MV-4-11 (cell line): ENCODE measurements around the gene EMX1.

ENCODE experiments used
- DNase-seq: peaks from one replicate; lab custom pipeline; 2025; lab: John Stamatoyannopoulos, UW

EMX1 gene

DNA sequence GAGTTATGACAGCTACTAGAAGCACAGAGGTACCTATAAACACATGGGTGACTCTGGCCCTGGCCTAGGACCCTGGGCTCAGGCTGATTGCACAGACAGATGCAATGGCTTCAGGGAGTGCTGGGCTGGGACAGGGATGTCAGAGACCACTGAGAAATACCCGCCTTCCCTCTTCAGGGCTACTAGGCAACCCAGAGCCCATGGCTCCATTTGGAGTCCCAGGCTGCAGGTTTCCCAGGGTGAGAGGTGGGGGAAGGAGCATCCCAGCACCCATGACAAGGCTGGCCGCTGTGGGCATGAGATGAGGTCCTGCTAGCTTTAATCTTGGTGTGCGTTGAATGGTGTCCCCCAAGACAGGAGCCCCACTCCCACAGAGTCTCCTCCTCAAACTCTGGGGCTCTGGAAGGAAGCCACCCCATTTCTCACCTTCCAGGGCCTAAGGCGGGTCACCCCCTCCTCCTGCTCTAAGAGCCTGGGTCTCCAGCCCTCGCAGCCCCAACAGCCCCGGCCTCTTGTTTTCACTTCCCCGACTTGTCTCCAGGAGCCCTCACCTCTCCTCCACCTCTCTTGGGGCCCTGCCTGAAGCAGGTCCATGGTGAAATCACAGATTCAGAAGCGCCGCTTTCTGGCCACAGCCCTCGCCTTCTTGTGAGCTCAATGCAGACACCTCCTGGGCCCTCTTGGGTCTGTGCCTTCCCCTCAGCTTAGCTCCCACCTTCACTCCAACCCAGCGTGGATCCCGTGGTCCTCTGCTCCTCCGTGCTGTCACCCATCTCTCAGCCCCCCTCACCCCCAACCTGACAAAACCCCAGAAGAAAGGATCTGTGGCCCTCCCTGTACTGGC, 41.4 kb downstream of the EMX1 start:
- no peak for DNase-seq

DNA sequence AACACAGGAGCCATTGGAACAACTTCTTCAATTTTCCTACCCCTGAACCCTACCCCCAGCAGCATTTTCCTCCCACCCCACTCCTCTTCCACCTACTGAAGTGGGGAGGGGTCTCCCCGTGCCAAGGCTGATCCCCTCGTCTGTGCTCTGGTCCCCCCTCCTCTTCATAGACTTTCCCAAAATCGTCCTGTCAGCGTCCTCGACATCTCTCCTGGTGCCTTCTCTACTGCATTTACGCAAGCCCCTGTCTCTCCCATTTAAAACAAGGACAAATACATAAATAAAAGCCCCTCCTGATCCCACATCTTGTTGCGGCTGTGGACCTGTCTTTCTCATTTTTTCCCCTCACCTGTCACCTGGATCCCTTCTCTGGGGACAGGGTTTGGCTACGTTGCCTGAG, 42.2 kb downstream of the EMX1 start:
- no peak for DNase-seq

DNA sequence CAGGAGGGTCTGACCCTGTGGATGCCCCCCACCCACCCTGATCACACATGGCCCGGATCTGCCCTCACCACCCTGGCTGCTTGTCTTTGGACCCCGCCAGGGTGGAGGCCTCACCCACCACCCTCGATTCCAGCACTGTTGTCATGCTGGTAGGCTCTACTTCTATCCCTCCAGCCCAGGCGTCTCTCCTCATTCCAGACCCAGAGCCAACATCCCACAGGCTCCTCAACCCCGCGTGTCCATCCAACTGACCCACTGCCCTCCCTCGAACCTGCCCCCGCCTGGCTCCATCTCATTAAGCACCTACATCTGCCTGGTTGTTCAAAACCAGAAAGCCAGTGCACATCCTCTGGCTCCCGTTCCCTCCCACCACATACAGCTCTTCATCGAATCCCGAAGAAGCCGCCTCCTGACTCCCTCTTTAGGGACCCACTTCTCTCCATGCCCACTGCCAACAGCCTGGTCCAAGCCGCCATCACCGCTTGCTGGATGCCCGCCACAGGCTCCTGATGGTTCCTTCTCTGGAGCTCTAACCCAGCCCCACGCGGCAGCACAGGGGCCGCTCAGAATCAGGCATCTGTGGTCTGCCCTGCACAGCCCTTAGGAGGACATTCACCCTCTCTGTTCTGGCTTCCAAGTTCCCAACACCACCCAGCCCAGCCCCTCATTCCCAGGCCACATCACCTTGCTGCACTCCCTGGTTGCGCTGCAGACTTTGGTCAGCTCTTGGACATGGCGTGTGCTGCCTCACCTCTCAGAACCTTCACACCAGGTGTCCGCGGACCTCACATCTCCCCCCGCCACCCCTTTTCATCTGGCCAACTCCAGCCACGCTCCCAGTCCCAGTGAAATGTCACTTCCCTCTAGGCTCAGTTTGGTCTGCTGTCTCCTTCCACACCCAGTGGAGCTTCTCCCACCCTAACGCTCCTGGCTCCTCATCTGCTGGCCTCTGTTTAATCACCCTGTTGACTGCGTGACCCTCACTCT, 43.0 kb downstream of the EMX1 start:
- no peak for DNase-seq

DNA sequence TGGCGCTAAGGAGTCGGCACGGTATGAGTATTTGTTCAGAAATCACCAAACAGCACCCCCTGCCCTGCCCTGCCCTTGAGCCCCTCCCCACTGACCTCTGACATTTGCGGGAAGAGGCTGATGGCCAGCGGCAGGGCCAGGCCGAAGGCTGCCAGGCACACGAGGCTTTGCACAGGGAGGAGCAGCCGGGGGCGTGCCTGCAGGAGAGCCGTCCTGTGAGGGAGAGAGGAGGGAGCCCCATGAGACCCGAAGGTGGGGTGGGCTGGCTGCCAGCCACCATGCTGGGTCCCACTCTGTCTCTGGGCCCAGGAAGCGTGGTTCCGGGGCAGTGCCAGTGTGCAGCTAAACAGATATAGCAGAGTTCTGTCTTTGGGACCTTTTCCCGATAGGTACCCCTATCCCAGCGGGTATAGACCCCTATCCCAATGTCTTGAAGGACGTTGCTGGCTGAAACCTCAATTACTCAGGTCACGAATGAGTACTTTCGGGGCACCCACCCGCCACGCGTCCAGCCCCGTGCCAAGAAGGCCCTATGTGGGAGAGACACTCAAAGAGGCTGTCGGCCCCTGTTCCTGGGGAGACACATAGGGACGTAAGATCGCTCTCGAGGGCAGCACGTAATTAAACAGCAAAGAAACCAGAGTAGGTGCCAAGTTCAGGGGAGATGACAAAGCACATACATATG, 43.9 kb downstream of the EMX1 start:
- no peak for DNase-seq

DNA sequence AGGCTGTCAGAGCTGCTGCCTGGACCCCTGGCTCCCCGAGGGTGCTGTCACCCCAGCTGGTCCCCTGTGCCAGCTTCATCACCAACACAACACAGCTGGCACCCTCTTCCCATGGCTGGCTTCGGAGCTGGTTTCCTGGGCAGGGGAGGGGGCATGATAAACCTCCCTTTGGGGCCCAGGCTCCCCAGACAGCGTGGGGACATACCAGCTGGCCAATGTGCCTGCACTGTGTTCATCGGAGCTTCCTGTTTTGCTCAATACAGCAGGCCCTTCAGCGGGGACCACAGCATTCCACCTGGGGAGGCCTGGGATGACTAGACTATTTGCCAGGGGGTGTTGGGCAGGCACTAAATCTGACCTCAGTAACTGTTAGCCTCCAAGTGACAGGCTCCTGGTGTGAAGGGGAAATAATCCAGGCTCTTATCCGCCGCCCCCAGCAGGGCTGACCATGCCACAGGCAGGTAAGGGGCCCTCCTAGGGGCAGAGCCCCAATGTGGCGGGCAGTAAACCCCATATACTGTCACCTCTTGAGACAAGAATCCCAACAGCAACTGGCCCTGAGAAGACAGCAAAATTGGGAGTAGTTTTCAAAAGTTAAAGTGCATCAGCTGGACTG, 44.6 kb downstream of the EMX1 start:
- peak; percentile 38 for DNase-seq

DNA sequence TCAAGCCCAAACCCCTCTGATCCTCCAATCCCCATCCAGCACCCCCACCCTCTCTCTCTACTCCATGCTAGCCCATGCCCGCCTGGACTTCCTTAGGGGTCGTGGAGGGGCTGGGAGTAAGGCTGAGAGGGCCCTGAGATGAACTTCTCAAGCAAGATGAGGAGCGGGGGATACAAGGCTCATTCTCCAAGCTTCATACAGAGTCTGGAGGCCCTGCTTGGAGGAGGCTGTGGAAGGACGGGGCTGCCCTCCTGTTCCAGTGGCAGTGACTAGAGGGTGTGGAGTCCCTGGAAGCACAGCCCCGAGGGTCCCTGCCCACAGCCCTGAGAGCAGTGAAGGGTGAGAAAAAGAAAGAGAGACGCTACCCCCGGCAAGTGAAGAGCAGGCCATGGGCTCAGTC, 45.6 kb downstream of the EMX1 start:
- DNase-seq = no peak

DNA sequence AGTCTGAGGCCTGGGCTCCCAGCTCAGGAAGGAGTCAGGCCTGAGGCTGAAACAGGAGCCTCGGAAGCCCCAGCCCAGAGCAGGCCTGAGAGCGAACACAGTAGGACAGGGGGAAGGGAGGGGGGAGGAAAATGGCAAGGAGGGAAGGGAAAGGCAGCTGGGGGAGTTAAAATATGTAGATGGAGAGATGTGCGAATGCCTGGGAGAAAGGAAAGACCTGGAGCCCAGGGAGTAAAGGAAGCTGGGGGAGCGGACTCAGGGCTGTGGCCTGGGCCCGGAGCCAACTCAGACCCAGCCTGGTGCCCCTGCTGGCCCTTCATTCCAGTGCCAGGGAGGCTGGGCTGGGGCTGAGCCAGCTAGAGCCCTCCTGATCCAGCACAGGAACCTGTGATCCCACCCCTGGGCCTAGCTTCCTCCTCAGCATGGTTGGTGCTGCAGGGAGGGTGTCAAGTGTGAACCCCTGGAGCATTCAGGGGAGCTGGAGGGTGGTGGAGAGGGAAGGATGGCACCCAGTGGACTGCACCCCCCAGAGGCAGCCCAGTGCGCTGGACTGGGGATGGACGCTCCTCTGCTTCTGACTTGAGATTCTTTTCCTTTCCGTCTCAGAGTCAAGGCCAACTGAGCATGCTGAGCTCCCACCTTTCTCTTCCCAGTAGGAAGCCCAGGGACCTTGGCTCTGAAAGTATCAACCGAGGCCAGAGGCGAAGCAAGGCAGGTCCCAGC, 46.3 kb downstream of the EMX1 start:
- no peak for DNase-seq

DNA sequence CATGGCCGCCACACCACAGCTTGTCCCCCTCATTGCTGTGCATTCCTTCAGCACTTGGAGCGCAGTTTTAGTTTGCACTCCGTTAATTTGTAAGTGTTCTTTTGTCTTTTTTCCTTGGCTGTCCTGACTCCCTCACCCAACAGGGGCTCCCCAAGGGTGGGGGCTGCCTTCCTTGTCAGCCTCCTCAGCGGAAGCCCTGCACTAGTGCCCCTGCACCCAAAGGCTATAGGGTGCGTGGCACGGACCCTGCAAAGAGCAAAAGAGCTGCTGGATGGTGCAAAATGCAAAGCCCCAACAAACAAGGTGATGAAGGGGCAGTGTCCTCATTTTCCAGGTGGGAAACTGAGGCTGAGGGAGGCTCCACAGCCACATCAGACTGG, 46.8 kb downstream of the EMX1 start:
- DNase-seq = no peak

DNA sequence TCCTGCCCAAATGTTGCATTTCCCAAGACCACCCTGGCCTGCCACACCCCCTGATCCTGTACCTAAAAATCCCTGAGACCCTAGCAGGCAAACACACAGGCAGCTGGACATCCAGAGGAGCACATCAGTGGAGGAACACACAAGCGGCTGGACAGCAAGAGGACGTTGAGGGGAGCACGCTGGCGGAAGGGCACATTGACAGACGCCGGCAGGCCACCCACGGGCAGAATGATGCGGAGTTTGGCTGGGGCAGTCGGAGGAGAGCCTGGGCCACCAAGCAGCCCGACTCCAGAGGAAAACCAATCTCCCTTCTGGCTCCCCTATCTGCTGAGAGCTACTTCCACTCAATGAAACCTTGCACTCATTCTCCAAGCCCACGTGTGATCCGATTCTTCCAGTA, 47.7 kb downstream of the EMX1 start:
- no peak for DNase-seq

DNA sequence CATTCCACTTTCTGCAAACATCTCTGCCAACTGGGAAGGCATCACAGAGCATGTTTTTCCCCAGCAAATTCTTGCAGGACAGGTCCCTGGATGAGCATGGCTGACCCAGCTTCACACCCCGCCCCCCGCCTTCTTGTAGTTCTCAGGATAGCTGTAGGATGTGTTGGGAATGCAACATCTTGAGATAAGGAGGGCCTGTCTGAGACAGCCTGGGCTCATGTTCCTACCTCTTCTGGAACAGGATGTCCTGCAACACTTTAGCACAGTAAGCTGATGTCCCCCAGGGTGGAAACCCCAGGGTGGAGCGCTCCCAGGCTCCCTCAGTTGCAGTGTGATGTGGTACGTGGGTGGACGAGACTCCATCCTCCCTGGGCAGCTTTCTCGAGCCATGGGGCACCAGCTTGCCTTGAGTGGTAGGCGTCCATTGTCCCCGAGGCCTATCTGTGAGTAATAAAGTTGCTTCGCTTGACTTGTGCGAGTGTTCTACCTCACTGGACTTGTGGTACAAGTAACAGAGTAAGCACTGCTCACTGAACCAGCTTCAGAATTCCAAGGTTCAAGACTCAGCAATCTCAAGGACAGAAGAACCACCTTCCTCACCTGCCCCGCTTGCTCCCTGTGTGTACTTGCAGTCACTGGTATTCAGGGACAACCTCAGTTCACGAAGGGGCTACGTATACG, 48.6 kb downstream of the EMX1 start:
- DNase-seq = no peak

DNA sequence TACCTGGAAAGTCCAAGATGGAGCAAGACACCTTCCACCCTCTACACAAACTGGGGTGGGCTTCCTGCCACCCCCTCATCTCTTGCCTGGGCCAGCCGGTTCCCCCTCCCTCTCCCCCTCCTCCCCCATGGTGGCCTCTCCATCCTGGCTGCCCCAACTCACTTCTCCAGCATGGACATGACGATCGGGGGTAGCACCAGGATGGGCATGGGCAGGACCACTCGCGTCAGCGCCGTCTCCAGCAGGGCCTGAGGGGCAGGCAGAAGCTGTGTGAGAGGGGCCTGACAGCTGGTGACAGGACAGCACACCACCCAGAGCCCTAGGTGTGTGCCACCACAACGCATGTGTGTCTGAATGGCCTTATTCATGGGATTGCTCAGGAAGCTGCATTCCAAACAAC, 51.0 kb downstream of the EMX1 start:
- DNase-seq = no peak

DNA sequence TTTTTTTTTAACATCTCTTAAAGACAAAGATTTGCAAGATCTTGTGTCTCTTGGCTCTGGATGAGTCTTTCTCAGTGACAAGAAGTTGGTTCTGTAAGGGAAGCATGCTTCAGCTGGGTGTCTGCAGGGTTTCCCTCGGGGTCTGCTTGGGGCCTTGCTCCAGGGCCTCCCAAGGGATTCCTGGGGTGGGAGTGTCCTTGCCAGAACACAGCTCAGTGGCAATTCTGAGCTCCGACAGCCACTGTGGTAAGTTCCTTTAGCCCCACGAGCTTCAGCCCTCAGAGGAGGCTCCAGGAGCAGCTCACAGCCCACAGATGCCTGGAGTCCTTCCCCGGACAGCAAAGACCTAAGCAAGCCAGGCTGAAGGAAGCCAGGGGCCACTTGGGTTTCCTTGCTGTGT, 52.4 kb downstream of the EMX1 start:
- no peak for DNase-seq

DNA sequence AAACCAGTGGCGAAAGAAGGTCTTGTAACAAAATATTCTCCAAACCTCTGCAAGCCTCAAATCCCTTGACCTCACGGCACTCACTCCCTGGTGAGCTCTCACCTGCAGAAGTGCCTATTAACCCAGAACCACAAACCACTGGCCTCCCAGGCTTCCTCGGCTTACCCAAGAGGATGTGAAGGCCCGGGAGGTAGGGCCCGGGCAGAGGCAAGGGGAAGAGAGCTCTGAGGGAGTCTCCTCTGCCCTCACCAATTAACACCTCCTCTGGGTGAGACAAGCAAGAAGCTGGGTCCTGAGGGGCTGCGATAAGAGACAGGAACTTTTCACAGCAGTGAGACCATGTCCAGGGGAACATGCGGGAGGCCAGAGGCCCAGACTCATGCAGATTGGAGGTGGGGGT, 53.7 kb downstream of the EMX1 start:
- no peak for DNase-seq

DNA sequence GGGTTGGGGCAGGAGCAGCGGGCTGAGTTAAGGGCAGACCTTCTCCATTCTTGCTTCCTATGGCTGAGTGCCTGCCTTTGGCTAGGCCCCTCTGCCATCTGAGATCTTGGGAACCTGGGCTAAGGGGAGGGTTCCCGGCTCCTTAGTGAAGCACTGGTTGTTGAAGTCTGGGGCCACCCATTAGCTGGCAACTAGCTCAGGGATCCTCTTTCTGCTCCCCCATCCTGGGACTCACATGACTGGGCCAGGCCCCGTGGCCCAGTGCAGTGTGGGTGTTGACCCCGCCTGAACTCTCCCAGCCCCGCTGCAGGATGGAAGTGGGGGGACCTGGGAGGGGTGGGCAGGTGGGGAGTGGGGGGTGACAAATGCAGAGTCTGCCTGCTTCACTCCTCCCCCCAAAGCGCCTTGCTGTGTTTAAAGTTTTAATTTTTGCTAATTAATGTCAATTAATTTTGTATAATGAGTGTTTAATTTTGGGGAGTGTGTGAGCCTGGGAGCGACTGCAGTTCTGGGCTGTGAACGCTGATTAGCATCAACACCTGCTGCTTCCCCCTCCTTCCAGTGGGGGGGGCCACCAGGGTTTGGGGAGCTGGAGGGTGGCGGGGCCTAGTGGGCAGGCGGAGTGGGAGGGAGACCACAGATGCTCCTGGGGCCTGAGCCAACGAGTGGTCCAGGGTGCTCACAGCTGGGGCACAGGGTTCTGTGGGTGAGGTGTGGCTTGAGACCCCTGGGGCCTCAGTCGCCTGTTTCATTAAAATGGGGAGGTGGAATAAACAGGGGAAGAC, 55.2 kb downstream of the EMX1 start:
- DNase-seq = no peak

DNA sequence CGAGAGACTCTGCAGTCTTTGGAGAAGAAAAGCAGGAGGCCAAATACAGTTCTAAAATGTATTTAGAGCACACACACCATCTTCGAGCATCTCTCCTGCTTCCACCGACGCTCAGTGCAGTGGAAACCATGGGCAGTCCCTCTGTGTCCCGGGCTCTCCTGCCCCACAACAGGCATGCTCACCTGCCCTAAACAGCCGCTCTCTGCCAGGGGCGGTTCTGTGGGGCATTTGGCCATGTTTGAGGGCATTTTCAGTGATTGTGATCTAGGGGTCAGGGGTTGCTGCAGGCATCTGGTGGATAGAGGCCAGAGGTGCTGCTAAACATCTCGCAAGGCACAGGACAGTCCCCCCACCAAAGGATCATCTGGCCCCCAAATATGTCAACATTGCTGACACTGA, 55.8 kb downstream of the EMX1 start:
- no peak for DNase-seq

DNA sequence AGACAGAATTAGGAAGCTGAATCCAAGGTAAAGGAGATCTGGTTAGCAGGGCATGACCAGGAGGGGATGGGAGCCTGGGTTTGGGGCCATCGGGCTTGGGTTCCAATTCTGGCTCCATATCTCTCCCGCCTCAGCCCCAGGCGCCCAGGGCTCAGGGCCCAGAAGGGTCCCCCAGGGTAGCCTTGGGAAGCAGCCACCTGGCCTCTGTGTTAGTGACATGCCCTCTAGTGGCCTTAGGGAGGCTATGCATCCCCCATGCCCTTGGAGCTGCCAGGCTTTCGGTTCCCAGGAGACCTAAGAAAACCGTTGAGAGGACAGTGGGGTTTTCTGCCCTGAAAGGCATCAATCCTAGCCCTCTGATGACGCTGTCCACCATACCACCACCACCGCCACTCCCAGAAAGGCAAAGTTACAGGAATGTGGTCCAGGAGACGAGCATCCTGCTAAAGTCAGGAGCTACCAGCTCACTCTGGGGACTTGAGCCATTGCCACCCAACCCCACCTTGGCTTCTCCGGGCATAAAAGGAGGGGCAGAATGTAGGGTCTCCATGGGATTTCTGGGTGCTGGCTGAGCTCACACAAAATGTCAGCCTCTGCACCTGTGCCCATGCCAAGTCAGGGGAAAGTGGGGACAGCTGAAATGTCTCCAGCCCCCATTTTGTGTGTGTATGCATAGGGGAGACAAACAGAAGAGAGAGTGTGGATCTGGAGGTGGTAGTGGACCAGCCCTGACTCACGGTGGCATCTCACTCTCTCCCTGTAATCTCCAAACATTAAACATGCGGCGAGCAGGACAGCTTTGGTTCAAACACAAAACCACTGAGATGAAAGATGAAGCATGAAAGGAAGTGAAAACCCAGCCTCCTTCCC, 56.5 kb downstream of the EMX1 start:
- DNase-seq = peak; percentile 70

DNA sequence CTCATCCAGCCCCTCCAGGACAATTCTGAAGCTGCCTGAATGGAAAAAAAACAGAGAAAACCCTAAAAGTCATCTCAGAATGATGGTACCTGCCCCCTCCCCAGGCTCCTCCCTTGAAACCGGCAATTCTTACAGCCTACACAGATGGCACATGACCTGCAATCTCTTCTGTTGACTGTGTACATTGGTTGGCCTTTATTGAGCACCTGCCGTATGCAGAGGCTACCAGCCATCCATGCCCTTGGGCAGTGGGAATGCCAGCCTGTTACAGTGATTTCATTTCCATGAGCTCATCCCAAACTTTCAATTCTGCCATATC, 57.1 kb downstream of the EMX1 start:
- DNase-seq = no peak

DNA sequence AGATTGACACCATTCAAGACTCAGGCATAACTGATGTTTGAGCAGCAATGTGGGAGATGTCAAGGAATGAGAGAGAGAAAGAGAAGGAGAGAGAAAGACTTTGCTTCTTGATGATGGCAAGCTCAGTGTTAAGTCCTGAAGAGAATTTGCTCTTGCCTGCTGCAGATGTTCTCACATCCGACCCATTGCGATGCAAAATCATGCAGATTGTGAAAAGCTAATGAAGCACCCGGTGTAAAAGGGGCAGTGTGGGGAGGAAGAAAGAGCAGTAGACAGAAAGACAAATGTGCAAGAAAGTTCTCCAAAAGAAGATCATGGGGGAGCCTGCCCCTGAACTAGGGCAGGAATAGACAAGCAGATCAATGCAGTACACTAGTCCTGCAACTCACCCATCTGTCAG, 57.7 kb downstream of the EMX1 start:
- DNase-seq = no peak

DNA sequence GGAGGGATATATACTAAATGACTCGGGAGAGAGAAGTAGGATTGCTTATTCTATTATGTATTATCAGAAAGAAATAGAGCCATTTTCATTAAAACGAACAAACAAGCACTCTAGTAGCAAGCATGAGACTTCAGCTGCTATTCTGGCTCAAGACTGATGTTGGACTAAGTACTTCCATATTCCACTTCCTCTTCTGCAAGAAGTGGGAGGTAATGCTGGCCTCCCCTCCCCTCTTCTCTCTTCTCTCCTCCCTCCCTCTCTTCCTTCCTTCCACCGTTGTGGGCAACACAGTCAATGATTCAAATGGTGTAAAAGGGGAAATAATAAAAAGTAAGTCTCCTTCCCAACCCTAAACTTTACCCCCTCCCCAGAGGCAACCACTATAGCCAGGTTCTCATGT, 62.6 kb downstream of the EMX1 start:
- peak; percentile 96 for DNase-seq
